ENCODE measurements around the gene MCM5. TPM values are rescaled to one million over a fixed set of nuclear protein-coding genes. Genes with fewer than 3 reads are reported as not detected.
"Not testable (repeated sequence)": the region's sequence is repeated elsewhere in the genome, so short reads cannot be mapped to it uniquely, and the experiment has no call there.

The MCM5 gene
- total RNA-seq, 2 experiments from 2014 or later = 190 to 195 TPM

DNA sequence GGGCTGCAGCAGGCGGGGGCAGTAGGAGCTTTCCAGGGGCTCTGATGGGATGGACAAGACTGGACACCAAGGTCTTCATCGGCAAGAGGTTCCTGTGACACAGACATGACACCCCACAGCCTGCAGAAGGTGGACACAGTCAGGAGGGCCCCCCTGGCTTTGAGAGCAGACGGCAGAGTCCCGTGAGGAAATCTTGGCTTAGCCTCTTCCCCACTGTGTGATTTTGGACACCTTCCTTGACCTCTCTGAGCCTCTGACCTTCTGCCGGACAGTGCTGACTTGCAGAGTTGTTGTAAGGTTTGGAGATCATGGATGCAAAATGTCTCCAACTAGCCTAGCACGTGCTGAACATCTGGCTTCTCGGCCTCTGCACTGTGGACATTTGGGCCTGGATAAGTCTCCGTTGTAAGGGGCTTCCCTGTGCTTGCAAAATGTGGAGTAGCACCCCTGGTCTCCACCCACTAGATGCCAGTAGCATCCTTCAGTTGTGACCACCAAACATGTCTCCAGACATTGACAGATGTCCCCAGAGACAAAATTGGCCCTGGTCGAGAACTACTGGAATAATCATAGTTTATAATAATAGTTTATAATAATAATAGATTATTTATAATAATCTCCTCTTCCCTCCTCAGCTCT is 54.6 kb downstream of the MCM5 start:
- DNase-seq = no peak
- H3K9me3 Mint-ChIP-seq = no peaks in the 10 kb centered on the region
- no peaks in the 10 kb centered on the region for H3K27me3 Mint-ChIP-seq
- no peaks in the 10 kb centered on the region for H3K4me1 Mint-ChIP-seq
- CTCF ChIA-PET = interaction anchor here (1.2 kb wide), 1 partner anchor 128 kb away, joined by 3 read pairs; no protein-coding TSS in a partner anchor
- H3K4me3 Mint-ChIP-seq = no peak overlapping the region
- POLR2A ChIA-PET = no interaction called here
- peaks cover 2% of the 10 kb centered on the region for H3K36me3 Mint-ChIP-seq (ENCODE audit: low read depth)
- no peak overlapping the region for H3K27ac Mint-ChIP-seq

- Mint-ChIP-seq H3K4me1 (no peaks in the 10 kb centered on the region), H3K27ac (no peak overlapping the region), H3K9me3 (no peaks in the 10 kb centered on the region), H3K4me3 (no peak overlapping the region), H3K27me3 (no peaks in the 10 kb centered on the region), H3K36me3 (ENCODE audit: low read depth) (peaks cover 2% of the 10 kb centered on the region)
- ChIA-PET CTCF (no interaction called here), POLR2A (interaction anchor here (0.6 kb wide), 1 partner anchor 56 kb away, joined by 4 read pairs; no protein-coding TSS in a partner anchor)
- no peak for DNase-seq
These were observed 55.6 kb downstream of the MCM5 start for GRCh38 chr22:35455529-35455928.

GRCh38 chr22:35456757-35457156 is 56.8 kb downstream of the MCM5 start:
- DNase-seq = no peak
- POLR2A ChIA-PET = no interaction called here
- H3K36me3 Mint-ChIP-seq (ENCODE audit: low read depth) = no peaks in the 10 kb centered on the region
- no peaks in the 10 kb centered on the region for H3K9me3 Mint-ChIP-seq
- no peak overlapping the region for H3K4me3 Mint-ChIP-seq
- no peaks in the 10 kb centered on the region for H3K27me3 Mint-ChIP-seq
- H3K27ac Mint-ChIP-seq = no peak overlapping the region
- no peaks in the 10 kb centered on the region for H3K4me1 Mint-ChIP-seq
- CTCF ChIA-PET = no interaction called here

DNA sequence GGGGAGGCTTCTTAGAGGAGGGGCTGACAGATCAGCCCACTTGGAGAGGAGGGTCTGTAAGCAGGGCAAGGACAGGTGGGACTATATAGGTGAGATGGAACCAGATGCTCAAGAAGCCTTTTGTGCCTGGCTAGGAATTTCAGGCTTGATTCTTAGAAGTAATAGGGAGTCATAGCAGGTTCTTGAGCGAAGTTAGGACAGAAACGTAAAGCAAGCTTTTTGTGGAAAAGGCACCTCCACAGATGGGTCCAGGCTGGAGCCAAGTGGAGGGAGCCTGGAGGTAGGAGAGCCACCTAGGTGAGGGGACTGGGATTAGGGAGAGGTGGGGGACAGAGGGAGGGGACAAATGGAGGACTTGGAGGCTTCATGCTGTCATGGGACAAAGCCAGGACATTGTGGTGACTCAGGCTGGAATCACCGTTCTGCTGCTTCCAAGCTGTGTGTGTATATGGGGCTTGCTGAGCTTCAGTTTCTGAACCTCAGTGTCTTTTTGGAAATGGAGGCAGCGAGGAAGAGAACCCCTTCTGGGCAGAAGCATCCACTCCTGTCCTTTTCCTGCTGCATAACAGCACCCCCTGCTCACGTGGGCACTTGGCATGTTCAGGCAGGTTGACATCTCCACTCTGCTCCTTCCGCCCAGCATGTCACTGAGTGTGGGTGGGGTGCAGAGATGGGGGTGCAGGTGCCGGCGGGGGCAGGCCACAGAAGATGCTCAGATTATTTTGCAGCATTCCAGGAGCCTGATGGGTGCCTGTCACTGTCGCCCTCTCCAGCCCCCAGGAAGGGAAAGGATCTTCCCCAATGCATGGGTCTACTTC is 58.0 kb downstream of the MCM5 start:
- no peaks in the 10 kb centered on the region for H3K9me3 Mint-ChIP-seq
- H3K27me3 Mint-ChIP-seq = no peaks in the 10 kb centered on the region
- POLR2A ChIA-PET = no interaction called here
- no peak overlapping the region for H3K4me3 Mint-ChIP-seq
- H3K27ac Mint-ChIP-seq = no peak overlapping the region
- CTCF ChIA-PET = interaction anchor here (0.6 kb wide), 1 partner anchor 1927 kb away, joined by 5 read pairs; no protein-coding TSS in a partner anchor
- H3K36me3 Mint-ChIP-seq (ENCODE audit: low read depth) = no peaks in the 10 kb centered on the region
- no peak for DNase-seq
- no peaks in the 10 kb centered on the region for H3K4me1 Mint-ChIP-seq

DNA sequence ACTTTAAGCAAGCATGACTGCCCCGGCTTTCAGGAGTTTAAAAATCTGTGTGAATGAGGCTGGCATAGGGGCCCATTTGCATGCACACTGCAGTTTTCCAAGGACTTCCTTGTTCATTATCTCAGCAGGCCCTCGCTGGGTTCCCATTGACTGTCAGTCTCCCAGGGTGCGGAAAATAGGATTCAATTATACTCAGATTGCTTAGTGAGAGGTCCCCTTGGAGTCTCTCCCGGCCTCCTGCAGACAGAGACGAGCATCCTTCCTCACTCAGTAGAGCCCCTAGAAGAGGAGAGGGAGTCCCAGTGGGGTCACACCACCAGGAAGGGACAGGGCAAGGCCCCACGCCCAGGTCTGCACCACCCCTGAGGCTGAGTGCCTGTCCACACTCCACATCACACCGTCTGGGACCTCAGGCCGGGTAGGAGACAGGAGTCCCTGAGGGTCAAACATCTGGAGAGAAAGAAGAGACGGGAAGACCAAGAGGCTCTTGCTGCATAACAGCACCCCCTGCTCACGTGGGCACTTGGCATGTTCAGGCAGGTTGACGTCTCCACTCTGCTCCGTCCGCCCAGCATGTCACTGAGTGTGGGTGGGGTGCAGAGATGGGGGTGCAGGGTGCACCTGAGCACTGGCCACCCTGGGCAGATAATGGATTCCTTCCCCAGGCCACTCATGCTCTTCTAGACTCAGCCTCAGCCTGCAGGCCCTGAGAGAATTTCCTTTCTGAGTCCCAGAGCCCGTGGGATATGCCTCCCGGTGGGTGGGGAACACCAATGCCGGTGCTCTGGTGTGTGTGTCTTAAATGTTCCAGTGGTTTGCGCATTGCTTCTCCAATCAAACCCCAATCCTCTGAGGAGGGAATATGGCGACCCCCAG is 58.8 kb downstream of the MCM5 start:
- H3K36me3 Mint-ChIP-seq (ENCODE audit: low read depth) = peaks cover 6% of the 10 kb centered on the region
- no peaks in the 10 kb centered on the region for H3K4me1 Mint-ChIP-seq
- no peak for DNase-seq
- no peaks in the 10 kb centered on the region for H3K9me3 Mint-ChIP-seq
- ChIA-PET CTCF (no interaction called here), POLR2A (no interaction called here)
- no peak overlapping the region for H3K27ac Mint-ChIP-seq
- no peaks in the 10 kb centered on the region for H3K27me3 Mint-ChIP-seq
- H3K4me3 Mint-ChIP-seq = no peak overlapping the region

- H3K36me3 Mint-ChIP-seq (ENCODE audit: low read depth) = peaks cover 6% of the 10 kb centered on the region
- no peaks in the 10 kb centered on the region for H3K9me3 Mint-ChIP-seq
- no peak for DNase-seq
- no peaks in the 10 kb centered on the region for H3K4me1 Mint-ChIP-seq
- ChIA-PET CTCF (no interaction called here), POLR2A (no interaction called here)
- no peak overlapping the region for H3K27ac Mint-ChIP-seq
- no peak overlapping the region for H3K4me3 Mint-ChIP-seq
- H3K27me3 Mint-ChIP-seq = no peaks in the 10 kb centered on the region
These were observed 59.5 kb downstream of the MCM5 start for GRCh38 chr22:35459423-35459894.

GRCh38 chr22:35459976-35460375 is 60.0 kb downstream of the MCM5 start:
- H3K4me1 Mint-ChIP-seq; CTCF ChIA-PET; H3K4me3 Mint-ChIP-seq; DNase-seq; H3K9me3 Mint-ChIP-seq; H3K36me3 Mint-ChIP-seq (ENCODE audit: low read depth); H3K27ac Mint-ChIP-seq; POLR2A ChIA-PET; H3K27me3 Mint-ChIP-seq: not testable (repeated sequence)

DNA sequence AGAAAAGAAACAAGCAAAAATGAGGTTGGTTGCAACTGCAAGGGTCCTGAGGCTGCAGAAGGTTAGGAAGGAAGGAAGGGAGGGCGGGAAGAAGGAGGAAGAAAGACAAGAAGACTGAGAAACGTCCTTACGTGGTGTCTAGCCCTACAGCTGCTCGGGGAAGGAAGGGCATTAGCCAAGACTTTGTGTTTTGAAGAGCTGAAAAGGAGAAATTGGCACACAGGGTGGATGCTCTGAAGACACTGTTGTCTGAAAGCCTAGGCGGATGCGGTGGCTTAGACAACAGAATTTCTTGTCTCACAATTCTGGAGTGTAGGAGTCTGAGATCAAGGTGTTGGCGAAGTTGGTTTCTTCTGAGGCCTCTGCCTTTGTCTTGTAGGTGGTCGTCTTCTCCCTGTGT is 60.7 kb downstream of the MCM5 start:
- Mint-ChIP-seq H3K36me3 (ENCODE audit: low read depth) (peaks cover 6% of the 10 kb centered on the region), H3K27me3 (no peaks in the 10 kb centered on the region), H3K27ac (no peak overlapping the region), H3K4me3 (no peak overlapping the region), H3K9me3 (no peaks in the 10 kb centered on the region), H3K4me1 (no peaks in the 10 kb centered on the region)
- CTCF ChIA-PET = no interaction called here
- no peak for DNase-seq
- POLR2A ChIA-PET = no interaction called here

GRCh38 chr22:35462498-35463230 is 62.7 kb downstream of the MCM5 start:
- Mint-ChIP-seq H3K36me3 (ENCODE audit: low read depth) (peaks cover 6% of the 10 kb centered on the region), H3K27ac (no peak overlapping the region), H3K27me3 (no peaks in the 10 kb centered on the region), H3K4me1 (no peaks in the 10 kb centered on the region), H3K9me3 (no peaks in the 10 kb centered on the region), H3K4me3 (no peak overlapping the region)
- ChIA-PET CTCF (no interaction called here), POLR2A (no interaction called here)
- no peak for DNase-seq

- H3K27ac Mint-ChIP-seq = no peak overlapping the region
- no peaks in the 10 kb centered on the region for H3K4me1 Mint-ChIP-seq
- H3K4me3 Mint-ChIP-seq = no peak overlapping the region
- DNase-seq = no peak
- peaks cover 6% of the 10 kb centered on the region for H3K36me3 Mint-ChIP-seq (ENCODE audit: low read depth)
- H3K27me3 Mint-ChIP-seq = no peaks in the 10 kb centered on the region
- ChIA-PET POLR2A (no interaction called here), CTCF (no interaction called here)
- no peaks in the 10 kb centered on the region for H3K9me3 Mint-ChIP-seq
These were observed 63.4 kb downstream of the MCM5 start for GRCh38 chr22:35463231-35463933.

DNA sequence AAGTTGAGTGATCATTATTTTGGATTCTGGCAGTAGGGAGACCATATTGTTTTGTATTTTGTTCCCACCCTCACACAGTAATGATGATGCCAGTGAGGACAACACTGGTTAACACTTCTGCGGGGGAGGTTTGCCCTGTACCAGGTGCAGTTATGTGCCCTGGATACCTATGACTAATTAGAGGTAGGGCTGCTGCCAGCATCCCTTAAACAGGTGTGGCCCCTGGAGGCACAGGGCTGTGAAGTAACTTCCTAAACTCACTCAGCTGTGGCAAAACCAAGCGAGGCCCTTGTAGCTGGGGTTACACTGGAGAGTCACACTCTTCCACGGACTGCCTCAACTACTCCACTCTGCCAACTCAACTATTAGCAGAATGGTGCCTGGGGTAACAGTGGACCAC is 64.5 kb downstream of the MCM5 start:
- no peak for DNase-seq
- H3K9me3 Mint-ChIP-seq = no peaks in the 10 kb centered on the region
- no peaks in the 10 kb centered on the region for H3K27me3 Mint-ChIP-seq
- ChIA-PET POLR2A (no interaction called here), CTCF (no interaction called here)
- H3K36me3 Mint-ChIP-seq (ENCODE audit: low read depth) = peaks cover 6% of the 10 kb centered on the region
- H3K4me1 Mint-ChIP-seq = no peaks in the 10 kb centered on the region
- no peak overlapping the region for H3K4me3 Mint-ChIP-seq
- no peak overlapping the region for H3K27ac Mint-ChIP-seq

DNA sequence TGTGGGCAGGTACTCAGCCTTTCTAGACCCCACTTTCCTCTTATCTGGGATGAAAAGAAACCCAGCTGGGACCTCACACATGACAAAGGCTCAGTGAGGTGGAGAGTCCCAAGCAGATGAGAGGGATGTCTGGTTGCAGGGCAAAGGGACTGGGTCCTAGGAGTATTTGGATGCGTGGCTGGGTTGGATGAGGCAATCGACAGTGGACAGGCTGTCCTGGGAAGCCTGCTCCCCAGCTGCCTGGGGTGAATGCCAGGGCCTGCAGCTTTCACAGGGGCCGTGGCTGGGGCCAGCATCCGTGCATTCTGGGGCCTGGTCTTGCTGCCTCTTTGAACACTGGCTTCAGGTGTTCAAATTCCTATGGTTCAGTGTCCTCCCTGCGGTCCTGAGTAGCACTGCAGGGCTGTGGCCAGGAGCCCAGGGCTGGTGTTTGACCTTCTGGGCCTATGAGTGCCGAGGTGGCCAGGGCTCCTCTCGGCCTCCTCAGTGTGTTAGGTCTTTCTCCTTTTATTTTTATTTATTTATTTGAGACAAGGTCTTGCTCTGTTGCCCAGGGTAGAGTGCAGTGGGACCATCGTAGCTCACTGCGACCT is 65.3 kb downstream of the MCM5 start:
- ChIA-PET POLR2A (no interaction called here), CTCF (no interaction called here)
- Mint-ChIP-seq H3K4me3 (no peak overlapping the region), H3K36me3 (ENCODE audit: low read depth) (peaks cover 6% of the 10 kb centered on the region), H3K27ac (no peak overlapping the region), H3K27me3 (no peaks in the 10 kb centered on the region), H3K9me3 (no peaks in the 10 kb centered on the region), H3K4me1 (no peaks in the 10 kb centered on the region)
- DNase-seq = no peak
